Fibroblast of mammary gland (primary cell): ENCODE data around the gene CCR3.
A peak's percentile ranks its signal among the peaks of the same experiment; 100 is the strongest.

Source experiments
- DNase-seq: peaks from one replicate; pipeline ENCODE4 v3.0.0-alpha.2; 2010; ENCODE audit warnings: low read depth
- H3K4me3 ChIP-seq: 2 replicates; pipeline ENCODE4 v1.5.1; 2011; ENCODE audit warnings: low read depth, mild to moderate bottlenecking, low read length, moderate library complexity; ENCODE audit not compliant: control insufficient read depth
- TF ChIP-seq, protein P1 (sequence below): conservative IDR thresholded peaks from 2 replicates; pipeline ENCODE4 v1.5.1; 2011; ENCODE audit warnings: low read depth, low read length, inconsistent platforms; ENCODE audit not compliant: control insufficient read depth, insufficient read depth

CCR3 gene

DNA sequence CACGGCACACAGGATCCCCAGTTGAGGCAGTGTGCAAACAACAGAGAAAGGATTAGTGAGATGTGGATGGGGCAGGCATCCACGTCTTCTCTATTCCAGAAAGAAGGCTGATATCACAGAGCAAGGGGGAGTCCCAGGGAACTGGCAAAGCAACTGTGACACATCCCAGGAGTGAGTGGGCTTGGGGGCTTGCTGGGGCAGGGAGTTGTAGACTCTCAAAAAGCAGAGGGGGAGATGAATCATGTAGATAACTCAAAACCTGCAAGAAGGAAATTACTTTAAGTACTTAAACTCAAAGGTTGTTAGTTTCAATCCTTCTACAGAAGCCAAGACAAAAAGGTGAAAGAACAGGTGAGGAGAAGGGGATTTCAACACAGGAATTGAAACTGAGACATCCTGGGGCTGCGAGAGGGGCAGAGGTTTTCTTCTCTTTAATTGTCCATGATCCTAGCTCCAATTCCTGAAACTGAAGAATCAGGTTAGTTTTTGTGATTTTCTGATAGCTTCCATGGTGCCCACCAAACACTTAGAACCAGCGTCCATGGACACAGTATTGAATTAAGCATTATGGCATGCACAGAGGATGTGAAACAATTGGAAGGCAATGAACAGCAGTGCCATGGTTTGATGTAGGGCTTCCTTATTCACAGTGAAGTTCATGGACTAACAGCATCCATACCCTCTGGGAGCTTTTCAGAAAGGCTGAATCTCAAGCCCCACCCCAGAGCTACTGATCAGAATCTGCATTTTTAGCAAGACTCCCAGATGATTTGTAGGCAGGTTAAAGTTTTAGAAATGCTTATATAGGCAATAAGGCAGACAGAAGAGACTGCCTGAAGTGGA is 52.0 kb downstream of the CCR3 start:
- TF ChIP-seq, protein P1, sequence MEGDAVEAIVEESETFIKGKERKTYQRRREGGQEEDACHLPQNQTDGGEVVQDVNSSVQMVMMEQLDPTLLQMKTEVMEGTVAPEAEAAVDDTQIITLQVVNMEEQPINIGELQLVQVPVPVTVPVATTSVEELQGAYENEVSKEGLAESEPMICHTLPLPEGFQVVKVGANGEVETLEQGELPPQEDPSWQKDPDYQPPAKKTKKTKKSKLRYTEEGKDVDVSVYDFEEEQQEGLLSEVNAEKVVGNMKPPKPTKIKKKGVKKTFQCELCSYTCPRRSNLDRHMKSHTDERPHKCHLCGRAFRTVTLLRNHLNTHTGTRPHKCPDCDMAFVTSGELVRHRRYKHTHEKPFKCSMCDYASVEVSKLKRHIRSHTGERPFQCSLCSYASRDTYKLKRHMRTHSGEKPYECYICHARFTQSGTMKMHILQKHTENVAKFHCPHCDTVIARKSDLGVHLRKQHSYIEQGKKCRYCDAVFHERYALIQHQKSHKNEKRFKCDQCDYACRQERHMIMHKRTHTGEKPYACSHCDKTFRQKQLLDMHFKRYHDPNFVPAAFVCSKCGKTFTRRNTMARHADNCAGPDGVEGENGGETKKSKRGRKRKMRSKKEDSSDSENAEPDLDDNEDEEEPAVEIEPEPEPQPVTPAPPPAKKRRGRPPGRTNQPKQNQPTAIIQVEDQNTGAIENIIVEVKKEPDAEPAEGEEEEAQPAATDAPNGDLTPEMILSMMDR = no peak
- DNase-seq = no peak
- no peak overlapping the region for H3K4me3 ChIP-seq

DNA sequence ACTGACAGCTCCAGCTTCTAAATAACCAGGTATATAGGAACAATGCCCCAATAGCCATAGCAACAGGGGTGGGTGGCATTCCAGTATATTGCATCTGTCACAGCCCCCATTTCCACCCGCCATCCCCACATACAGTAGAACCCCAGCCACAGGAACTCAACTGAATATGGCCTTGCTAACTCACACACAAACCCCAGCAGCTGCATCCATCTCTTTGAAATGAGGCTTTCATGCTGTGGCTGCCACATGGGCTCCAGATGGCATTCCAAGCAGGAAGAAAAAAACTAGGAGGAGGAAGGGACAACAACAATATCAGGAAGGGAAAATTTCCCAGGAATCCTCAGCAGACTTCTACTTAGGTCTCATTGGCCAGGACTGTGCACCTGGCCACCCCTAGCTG is 54.6 kb downstream of the CCR3 start:
- no peak overlapping the region for H3K4me3 ChIP-seq
- TF ChIP-seq, protein P1 = no peak
- DNase-seq = no peak

- peak; percentile 25 for DNase-seq
- H3K4me3 ChIP-seq = no peak overlapping the region
- TF ChIP-seq, protein P1 = no peak
Measured at GRCh38 chr3:46297658-46298423, 55.6 kb downstream of the CCR3 start.

- H3K4me3 ChIP-seq = no peak overlapping the region
- TF ChIP-seq, protein P1 = no peak
- DNase-seq = no peak
Measured at GRCh38 chr3:46298871-46299607, 56.8 kb downstream of the CCR3 start.

DNA sequence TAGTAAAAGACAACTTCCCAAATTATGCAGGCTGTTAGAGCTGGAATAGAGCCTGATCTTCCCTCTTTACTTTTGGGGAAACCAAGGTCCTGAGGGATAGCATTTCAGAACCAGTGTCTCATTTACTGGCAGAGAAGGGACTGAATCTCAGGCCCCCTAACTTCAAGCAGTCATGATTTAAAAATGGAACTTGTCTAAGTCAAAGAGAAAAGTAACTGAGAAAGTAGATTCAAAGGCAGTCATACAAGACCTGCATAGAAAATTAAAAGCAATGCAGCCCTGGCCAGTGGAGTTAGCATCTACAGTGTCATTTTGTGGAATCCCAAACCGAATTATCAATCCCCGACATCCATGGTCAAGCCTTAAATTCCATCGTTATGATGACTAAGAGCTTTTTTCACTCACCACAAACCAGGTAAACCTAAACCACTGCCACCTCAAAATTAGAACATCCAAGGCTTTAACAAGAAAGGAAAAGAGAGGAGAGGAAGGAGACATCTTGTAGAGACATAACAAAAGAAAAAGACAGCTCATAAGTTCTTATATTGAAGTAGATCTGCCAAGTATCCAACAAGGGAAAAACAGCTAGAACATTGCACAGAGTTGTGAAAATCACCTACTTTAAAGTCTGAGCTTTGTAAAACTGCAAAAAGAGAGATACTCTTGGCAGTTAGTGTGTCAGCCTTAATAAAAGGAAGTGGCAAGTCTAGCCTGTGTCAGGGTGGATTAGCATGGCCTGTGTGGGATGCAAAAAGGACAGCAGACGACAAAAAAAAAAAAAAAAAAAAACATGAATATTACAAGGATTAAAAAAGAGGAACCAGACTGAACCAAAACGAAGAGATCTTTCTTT is 57.6 kb downstream of the CCR3 start:
- TF ChIP-seq, protein P1 = no peak
- no peak overlapping the region for H3K4me3 ChIP-seq
- DNase-seq = no peak

- no peak for DNase-seq
- no peak overlapping the region for H3K4me3 ChIP-seq
- TF ChIP-seq, protein P1 = no peak
Measured at GRCh38 chr3:46300461-46300789, 58.2 kb downstream of the CCR3 start.
